Measurements from ENCODE around the gene VPS13C. TPM values are rescaled to one million over a fixed set of nuclear protein-coding genes. Genes with fewer than 3 reads are reported as not detected.

VPS13C gene
- polyA plus RNA-seq, 3 donors = 12.0 to 32.2 (median 18.4) TPM

DNA sequence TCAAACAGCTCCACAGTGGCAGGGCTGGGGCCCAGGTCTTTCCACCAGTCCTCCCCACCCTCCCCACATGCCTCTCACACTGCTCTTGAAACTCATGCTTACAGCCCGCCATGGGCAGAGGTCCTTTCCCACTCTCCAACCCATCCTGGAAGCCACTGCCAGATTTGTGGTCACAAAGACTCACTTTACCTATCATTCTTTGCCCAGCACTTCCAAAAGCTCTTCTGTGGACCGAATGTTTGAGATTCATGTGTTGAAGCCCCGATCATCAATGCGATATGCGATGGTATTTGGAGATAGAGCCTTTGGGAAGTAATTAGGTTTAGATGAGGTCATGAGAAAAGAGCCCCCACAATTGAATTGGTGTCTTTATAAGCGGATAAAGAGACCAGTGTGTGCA is 247.8 kb downstream of the VPS13C start:
- Histone ChIP-seq H3K4me2 (replicated peaks; ENCODE audit: extremely low read depth, low read length, poor library complexity, severe bottlenecking) (no peak overlapping the region), H3K36me3 (replicated peaks in 1 of 2; ENCODE audit: control insufficient read depth in 1 of 2, insufficient read depth in 2 of 2, low read length in 2 of 2) (no peaks in the 10 kb centered on the region), H4K20me1 (ENCODE audit: insufficient read depth, low read length) (no peaks in the 10 kb centered on the region), H3K79me2 (ENCODE audit: insufficient read depth, low read length) (no peaks in the 10 kb centered on the region), H3K9ac (ENCODE audit: insufficient read depth, low read length, poor library complexity, severe bottlenecking) (no peak overlapping the region), H3K4me3 (replicated peaks in 1 of 3; ENCODE audit: low read depth in 2 of 3, low read length in 3 of 3) (no peak overlapping the region), H2AFZ (ENCODE audit: insufficient read depth, low read depth, low read length, poor library complexity, severe bottlenecking) (no peak overlapping the region), H3K9me3 (replicated peaks in 1 of 2; ENCODE audit: control insufficient read depth in 1 of 2, insufficient read depth in 1 of 2, low read length in 2 of 2) (no peaks in the 10 kb centered on the region), H3K27ac (ENCODE audit: low read depth in 1 of 2, low read length in 2 of 2) (no peak overlapping the region), H3K27me3 (ENCODE audit: control insufficient read depth in 2 of 2, insufficient read depth in 2 of 2, low read length in 2 of 2) (no peaks in the 10 kb centered on the region), H3K4me1 (ENCODE audit: control insufficient read depth in 1 of 2, insufficient read depth in 2 of 2, low read length in 2 of 2) (no peaks in the 10 kb centered on the region)
- intact Hi-C loops (cut with micrococcal nuclease) = no loop called here
- H3K27me3 Mint-ChIP-seq (ENCODE audit: low read depth in 3 of 3) = peaks cover 0 to 2% (median 0%) of the 10 kb centered on the region in 3 donors
- H3K4me3 Mint-ChIP-seq = no peak overlapping the region
- no peak for DNase-seq
- TF ChIP-seq, protein P1, sequence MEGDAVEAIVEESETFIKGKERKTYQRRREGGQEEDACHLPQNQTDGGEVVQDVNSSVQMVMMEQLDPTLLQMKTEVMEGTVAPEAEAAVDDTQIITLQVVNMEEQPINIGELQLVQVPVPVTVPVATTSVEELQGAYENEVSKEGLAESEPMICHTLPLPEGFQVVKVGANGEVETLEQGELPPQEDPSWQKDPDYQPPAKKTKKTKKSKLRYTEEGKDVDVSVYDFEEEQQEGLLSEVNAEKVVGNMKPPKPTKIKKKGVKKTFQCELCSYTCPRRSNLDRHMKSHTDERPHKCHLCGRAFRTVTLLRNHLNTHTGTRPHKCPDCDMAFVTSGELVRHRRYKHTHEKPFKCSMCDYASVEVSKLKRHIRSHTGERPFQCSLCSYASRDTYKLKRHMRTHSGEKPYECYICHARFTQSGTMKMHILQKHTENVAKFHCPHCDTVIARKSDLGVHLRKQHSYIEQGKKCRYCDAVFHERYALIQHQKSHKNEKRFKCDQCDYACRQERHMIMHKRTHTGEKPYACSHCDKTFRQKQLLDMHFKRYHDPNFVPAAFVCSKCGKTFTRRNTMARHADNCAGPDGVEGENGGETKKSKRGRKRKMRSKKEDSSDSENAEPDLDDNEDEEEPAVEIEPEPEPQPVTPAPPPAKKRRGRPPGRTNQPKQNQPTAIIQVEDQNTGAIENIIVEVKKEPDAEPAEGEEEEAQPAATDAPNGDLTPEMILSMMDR (IDR thresholded peaks at IDR 0.05) = no peak
- 88% methylated on average over 1 of the region's 6 CpGs for WGBS (ENCODE audit: insufficient coverage)
- peaks cover 0 to 5% (median 3%) of the 10 kb centered on the region in 7 donors for H3K9me3 Mint-ChIP-seq
- H3K27ac Mint-ChIP-seq = no peak overlapping the region
- no peaks in the 10 kb centered on the region for H3K36me3 Mint-ChIP-seq
- no peaks in the 10 kb centered on the region for H3K4me1 Mint-ChIP-seq

DNA sequence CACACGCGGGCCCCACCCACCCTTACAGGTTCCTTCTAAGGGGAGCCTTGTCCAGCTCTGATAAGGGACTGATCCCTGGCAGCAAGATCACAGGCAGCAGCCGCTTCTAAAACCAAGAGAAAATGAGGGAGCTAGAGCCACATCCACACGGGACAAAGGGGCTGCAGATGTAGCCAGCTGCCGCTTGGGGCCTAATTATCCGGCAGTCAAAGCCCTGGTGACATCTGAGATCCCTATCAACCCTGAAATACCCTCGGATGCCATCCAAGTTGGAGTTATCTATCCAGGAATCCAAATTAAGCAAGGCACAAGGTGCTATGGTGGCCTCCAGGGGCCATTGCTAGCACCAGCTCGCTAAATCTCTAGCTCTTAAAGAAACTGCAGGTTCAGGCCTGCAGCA is 248.3 kb downstream of the VPS13C start:
- Histone ChIP-seq H3K9me3 (replicated peaks in 1 of 2; ENCODE audit: control insufficient read depth in 1 of 2, insufficient read depth in 1 of 2, low read length in 2 of 2) (no peaks in the 10 kb centered on the region), H2AFZ (ENCODE audit: insufficient read depth, low read depth, low read length, poor library complexity, severe bottlenecking) (no peak overlapping the region), H3K4me2 (replicated peaks; ENCODE audit: extremely low read depth, low read length, poor library complexity, severe bottlenecking) (no peak overlapping the region), H3K27ac (ENCODE audit: low read depth in 1 of 2, low read length in 2 of 2) (no peak overlapping the region), H3K79me2 (ENCODE audit: insufficient read depth, low read length) (no peaks in the 10 kb centered on the region), H4K20me1 (ENCODE audit: insufficient read depth, low read length) (no peaks in the 10 kb centered on the region), H3K36me3 (replicated peaks in 1 of 2; ENCODE audit: control insufficient read depth in 1 of 2, insufficient read depth in 2 of 2, low read length in 2 of 2) (no peaks in the 10 kb centered on the region), H3K9ac (ENCODE audit: insufficient read depth, low read length, poor library complexity, severe bottlenecking) (no peak overlapping the region), H3K4me1 (ENCODE audit: control insufficient read depth in 1 of 2, insufficient read depth in 2 of 2, low read length in 2 of 2) (no peaks in the 10 kb centered on the region), H3K4me3 (replicated peaks in 1 of 3; ENCODE audit: low read depth in 2 of 3, low read length in 3 of 3) (no peak overlapping the region), H3K27me3 (ENCODE audit: control insufficient read depth in 2 of 2, insufficient read depth in 2 of 2, low read length in 2 of 2) (no peaks in the 10 kb centered on the region)
- H3K4me1 Mint-ChIP-seq = no peaks in the 10 kb centered on the region
- H3K27ac Mint-ChIP-seq = no peak overlapping the region
- H3K4me3 Mint-ChIP-seq = no peak overlapping the region
- H3K27me3 Mint-ChIP-seq (ENCODE audit: low read depth in 3 of 3) = peaks cover 0 to 2% (median 0%) of the 10 kb centered on the region in 3 donors
- intact Hi-C loops (cut with micrococcal nuclease) = no loop called here
- DNase-seq = no peak
- TF ChIP-seq, protein P1 (IDR thresholded peaks at IDR 0.05) = no peak
- WGBS (ENCODE audit: insufficient coverage) = 93% methylated on average over 6 of the region's 8 CpGs
- no peaks in the 10 kb centered on the region for H3K36me3 Mint-ChIP-seq
- H3K9me3 Mint-ChIP-seq = peaks cover 0 to 5% (median 3%) of the 10 kb centered on the region in 7 donors

Measured in CD14-positive monocyte (primary cell).